Neural cell (in vitro differentiated cells): ENCODE results near the gene PDE6A.

Source experiments
- EZH2 ChIP-seq: fragments of 200-600, 300-800 bp; shearing (Covaris generic), sonication (generic); IDR thresholded peaks from 2 replicates; pipeline ENCODE4 v1.6.1; 2014; ENCODE audit warnings: antibody characterized with exemption, low read length, borderline replicate concordance, mild to moderate bottlenecking; ENCODE audit not compliant: insufficient read depth, poor library complexity, severe bottlenecking
- TF ChIP-seq, protein P1 (sequence below): fragments of 450-650 bp; IDR thresholded peaks from 2 replicates; pipeline ENCODE4 v1.5.1; 2014; ENCODE audit warnings: antibody characterized with exemption, mild to moderate bottlenecking, moderate library complexity; ENCODE audit not compliant: poor library complexity, severe bottlenecking

- TF ChIP-seq, protein P1, sequence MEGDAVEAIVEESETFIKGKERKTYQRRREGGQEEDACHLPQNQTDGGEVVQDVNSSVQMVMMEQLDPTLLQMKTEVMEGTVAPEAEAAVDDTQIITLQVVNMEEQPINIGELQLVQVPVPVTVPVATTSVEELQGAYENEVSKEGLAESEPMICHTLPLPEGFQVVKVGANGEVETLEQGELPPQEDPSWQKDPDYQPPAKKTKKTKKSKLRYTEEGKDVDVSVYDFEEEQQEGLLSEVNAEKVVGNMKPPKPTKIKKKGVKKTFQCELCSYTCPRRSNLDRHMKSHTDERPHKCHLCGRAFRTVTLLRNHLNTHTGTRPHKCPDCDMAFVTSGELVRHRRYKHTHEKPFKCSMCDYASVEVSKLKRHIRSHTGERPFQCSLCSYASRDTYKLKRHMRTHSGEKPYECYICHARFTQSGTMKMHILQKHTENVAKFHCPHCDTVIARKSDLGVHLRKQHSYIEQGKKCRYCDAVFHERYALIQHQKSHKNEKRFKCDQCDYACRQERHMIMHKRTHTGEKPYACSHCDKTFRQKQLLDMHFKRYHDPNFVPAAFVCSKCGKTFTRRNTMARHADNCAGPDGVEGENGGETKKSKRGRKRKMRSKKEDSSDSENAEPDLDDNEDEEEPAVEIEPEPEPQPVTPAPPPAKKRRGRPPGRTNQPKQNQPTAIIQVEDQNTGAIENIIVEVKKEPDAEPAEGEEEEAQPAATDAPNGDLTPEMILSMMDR, result no peak
- TF ChIP-seq EZH2, result no peak
Measured at GRCh38 chr5:149860801-149861322, 83.7 kb downstream of the PDE6A start.
